GM23248 (cell line): ENCODE measurements around the gene TAX1BP3. TPM values are rescaled to one million over a fixed set of nuclear protein-coding genes. Genes with fewer than 3 reads are reported as not detected.

Experiments used
- DNase-seq: peaks from one replicate; pipeline ENCODE4 v3.0.0-alpha.2; 2015
- H2AFZ ChIP-seq: fragments of 200-600 bp; sonication (generic); 2 replicates; pipeline ENCODE4 v1.6.1; 2016; ENCODE audit warnings: antibody characterized with exemption
- H3F3A ChIP-seq: fragments of 200-600 bp; sonication (generic); 2 replicates; pipeline ENCODE4 v1.6.1; 2016; ENCODE audit warnings: mild to moderate bottlenecking, antibody characterized with exemption, mixed run types; ENCODE audit not compliant: insufficient read depth
- H3K27ac ChIP-seq: fragments of 200-600 bp; sonication (generic); 2 replicates; pipeline ENCODE4 v1.5.1; 2016; ENCODE audit warnings: mild to moderate bottlenecking
- H3K27me3 ChIP-seq: fragments of 200-600 bp; sonication (generic); replicated peaks from 2 replicates; pipeline ENCODE4 v1.6.1; 2016; ENCODE audit warnings: mild to moderate bottlenecking; ENCODE audit not compliant: insufficient read depth
- H3K36me3 ChIP-seq: fragments of 200-600 bp; sonication (generic); 2 replicates; pipeline ENCODE4 v1.6.1; 2016; ENCODE audit warnings: low read depth, mild to moderate bottlenecking
- H3K4me1 ChIP-seq: fragments of 200-600 bp; sonication (generic); 2 replicates; pipeline ENCODE4 v1.6.1; 2016; ENCODE audit warnings: mild to moderate bottlenecking; ENCODE audit not compliant: insufficient read depth
- H3K4me2 ChIP-seq: fragments of 200-600 bp; sonication (generic); one replicate; pipeline ENCODE4 v1.6.1; 2016; ENCODE audit warnings: mild to moderate bottlenecking; ENCODE audit not compliant: unreplicated experiment
- H3K4me3 ChIP-seq: fragments of 200-600 bp; sonication (generic); 2 replicates; pipeline ENCODE4 v1.5.1; 2016; ENCODE audit warnings: mild to moderate bottlenecking
- H3K79me2 ChIP-seq: fragments of 200-600 bp; sonication (generic); 2 replicates; pipeline ENCODE4 v1.6.1; 2016; ENCODE audit warnings: mild to moderate bottlenecking; ENCODE audit not compliant: insufficient read depth
- H3K9ac ChIP-seq: fragments of 200-600 bp; sonication (generic); 2 replicates; pipeline ENCODE4 v1.6.1; 2016; ENCODE audit warnings: mild to moderate bottlenecking
- H3K9me2 ChIP-seq: fragments of 200-600 bp; sonication (generic); 2 replicates; pipeline ENCODE4 v1.6.1; 2016; ENCODE audit warnings: mixed run types, mild to moderate bottlenecking, moderate library complexity; ENCODE audit not compliant: insufficient read depth
- H3K9me3 ChIP-seq: fragments of 200-600 bp; sonication (generic); one replicate; pipeline ENCODE4 v1.6.1; 2017; ENCODE audit warnings: low read depth
- H4K20me1 ChIP-seq: fragments of 200-600 bp; sonication (generic); 2 replicates; pipeline ENCODE4 v1.6.0; 2016; ENCODE audit not compliant: insufficient read depth
- EZH2 ChIP-seq: fragments of 200-600 bp; sonication (generic); IDR thresholded peaks from 2 replicates; pipeline ENCODE4 v1.6.1; 2018; ENCODE audit warnings: antibody characterized with exemption, mild to moderate bottlenecking; ENCODE audit not compliant: insufficient read depth, poor library complexity, severe bottlenecking
- EZH2phosphoT487 ChIP-seq: fragments of 200-600 bp; sonication (generic); IDR thresholded peaks from 2 replicates; pipeline ENCODE4 v1.6.1; 2018; ENCODE audit warnings: antibody characterized with exemption, moderate library complexity, mild to moderate bottlenecking, low read depth; ENCODE audit not compliant: insufficient read depth
- WGBS, 2 experiments: methylation state at CpG; one replicate each; pipeline ENCODE4 v1.1.6; 2015 to 2017; ENCODE audit warnings: low lambda C conversion rate in 2 of 2, low coverage in 1 of 2; ENCODE audit errors: missing lambda C conversion rate in 2 of 2; 5-methylcytosine and 5-hydroxymethylcytosine counted together
- in situ Hi-C: fragments of 300-500 bp; cut with MboI; formaldehyde crosslinking; loops from 2 replicates; pipeline ENCODE4 v1.15.0; 2020
- polyA plus RNA-seq: library from polyadenylated mRNA; unstranded; fragments of >200 nt; fragmentation: Nextera tagmentation; extraction: Ambion mirVana; gene quantifications from 2 replicates; pipeline ENCODE4 v1.2.1, GENCODE V29; 2016
- total RNA-seq: library from RNA; depleted of rRNA; stranded (reverse); fragments of >200 nt; shearing (Covaris generic); gene quantifications from 2 replicates; pipeline ENCODE4 v1.2.3, GENCODE V29; 2014

TAX1BP3 gene
- total and polyA plus RNA-seq, 2 experiments from 2014 or later = 331 to 418 TPM

GRCh38 chr17:3641014-3641413 lies 27.4 kb downstream of the TAX1BP3 start:
- Histone ChIP-seq H3K4me2 (no peak overlapping the region), H3K36me3 (no peaks in the 10 kb centered on the region), H3K4me3 (no peak overlapping the region), H3K4me1 (peaks cover 5% of the 10 kb centered on the region; the same call in 1 of the 2 replicates), H3K9ac (no peak overlapping the region), H3K9me2 (no peaks in the 10 kb centered on the region), H3F3A (no peaks in the 10 kb centered on the region), H3K9me3 (no peaks in the 10 kb centered on the region), H3K27ac (no peak overlapping the region), H3K27me3 (no peaks in the 10 kb centered on the region), H3K79me2 (no peaks in the 10 kb centered on the region), H2AFZ (no peak overlapping the region), H4K20me1 (no peaks in the 10 kb centered on the region)
- no peak for TF ChIP-seq EZH2
- no peak for TF ChIP-seq EZH2phosphoT487
- in situ Hi-C loops = loop anchor here (25.0 kb wide), 1 partner anchor 604 kb away; no protein-coding TSS in a partner anchor
- 83% methylated on average over 3 of the region's 3 CpGs for WGBS, 2 experiments
- DNase-seq = no peak

GRCh38 chr17:3639981-3640596 lies 28.3 kb downstream of the TAX1BP3 start:
- H3K4me1 ChIP-seq = peaks cover 5% of the 10 kb centered on the region; the same call in 1 of the 2 replicates
- no peak overlapping the region for H3K4me3 ChIP-seq
- H3K4me2 ChIP-seq = no peak overlapping the region
- no peaks in the 10 kb centered on the region for H3K9me3 ChIP-seq
- no peaks in the 10 kb centered on the region for H3K9me2 ChIP-seq
- no peak overlapping the region for H3K9ac ChIP-seq
- H2AFZ ChIP-seq = no peak overlapping the region
- H3F3A ChIP-seq = no peaks in the 10 kb centered on the region
- 69 to 71% methylated on average over 7 of the region's 7 CpGs for WGBS, 2 experiments
- H3K36me3 ChIP-seq = no peaks in the 10 kb centered on the region
- H3K27me3 ChIP-seq = no peaks in the 10 kb centered on the region
- DNase-seq = no peak
- H3K79me2 ChIP-seq = 0 out of 2 replicates have a peak, but pooled peaks cover 3% of the 10 kb centered on the region
- H3K27ac ChIP-seq = no peak overlapping the region
- no peaks in the 10 kb centered on the region for H4K20me1 ChIP-seq
- TF ChIP-seq EZH2 = no peak
- TF ChIP-seq EZH2phosphoT487 = no peak
- in situ Hi-C loops = loop anchor here (25.0 kb wide), 1 partner anchor 603 kb away; no protein-coding TSS in a partner anchor

- Histone ChIP-seq H3K27me3 (no peaks in the 10 kb centered on the region), H3K9me2 (no peaks in the 10 kb centered on the region), H3K4me3 (peak overlapping the region; percentile 79), H3K79me2 (0 out of 2 replicates have a peak, but pooled peaks cover 3% of the 10 kb centered on the region), H3K4me2 (peak overlapping the region; percentile 86), H3F3A (no peaks in the 10 kb centered on the region), H3K9me3 (no peaks in the 10 kb centered on the region), H3K36me3 (no peaks in the 10 kb centered on the region), H4K20me1 (no peaks in the 10 kb centered on the region), H3K9ac (peak overlapping the region; percentile 80), H3K27ac (peak overlapping the region; percentile 83; the same call in 1 of the 2 replicates), H3K4me1 (peaks cover 5% of the 10 kb centered on the region; the same call in 1 of the 2 replicates), H2AFZ (peak overlapping the region; percentile 85)
- in situ Hi-C loops = loop anchor here (25.0 kb wide), 1 partner anchor 600 kb away; no protein-coding TSS in a partner anchor
- DNase-seq = peak; percentile 47
- 1% methylated on average over 23 to 29 of the region's 31 CpGs for WGBS, 2 experiments
- TF ChIP-seq EZH2 (no peak), EZH2phosphoT487 (no peak)
Observed at GRCh38 chr17:3636908-3637373, 31.4 kb downstream of the TAX1BP3 start.

- Histone ChIP-seq H3K36me3 (no peaks in the 10 kb centered on the region), H3K4me2 (peak within 1 kb of the TSS; percentile 86), H2AFZ (peak within 1 kb of the TSS; percentile 85), H3K79me2 (0 out of 2 replicates have a peak, but pooled peaks cover 3% of the 10 kb centered on the region), H3K9ac (peak within 1 kb of the TSS; percentile 80), H3K27me3 (no peaks in the 10 kb centered on the region), H3F3A (no peaks in the 10 kb centered on the region), H3K9me2 (no peaks in the 10 kb centered on the region), H3K4me1 (peaks cover 5% of the 10 kb centered on the region; the same call in 1 of the 2 replicates), H4K20me1 (no peaks in the 10 kb centered on the region), H3K9me3 (no peaks in the 10 kb centered on the region), H3K4me3 (peak within 1 kb of the TSS; percentile 79), H3K27ac (peak within 1 kb of the TSS; percentile 83)
- DNase-seq = peak; percentile 99
- in situ Hi-C loops = loop anchor here (25.0 kb wide), 1 partner anchor 599 kb away; no protein-coding TSS in a partner anchor
- WGBS, 2 experiments = 1% methylated on average over 37 to 58 of the region's 68 CpGs
- TF ChIP-seq EZH2 (no peak), EZH2phosphoT487 (no peak)
Observed at GRCh38 chr17:3636154-3636907, 32.0 kb downstream of the TAX1BP3 start, which contains the start of the genes CTNS and SHPK. CTNS (plus strand) TSS chr17:3636760; CDS start chr17:3640207, 3,447 bp downstream. SHPK (minus strand) TSS chr17:3636250; CDS start chr17:3636219, 31 bp downstream.
